GM19035 (cell line): ENCODE results near the gene ALKBH1.
"Not testable (repeated sequence)": the region's sequence is repeated elsewhere in the genome, so short reads cannot be mapped to it uniquely, and the experiment has no call there.

Source experiments
- ATAC-seq: cut with Tn5 transposase; IDR thresholded peaks from one replicate; pipeline ENCODE4 v1.9.1; 2021; ENCODE audit not compliant: unreplicated experiment

ALKBH1 gene, protein sequence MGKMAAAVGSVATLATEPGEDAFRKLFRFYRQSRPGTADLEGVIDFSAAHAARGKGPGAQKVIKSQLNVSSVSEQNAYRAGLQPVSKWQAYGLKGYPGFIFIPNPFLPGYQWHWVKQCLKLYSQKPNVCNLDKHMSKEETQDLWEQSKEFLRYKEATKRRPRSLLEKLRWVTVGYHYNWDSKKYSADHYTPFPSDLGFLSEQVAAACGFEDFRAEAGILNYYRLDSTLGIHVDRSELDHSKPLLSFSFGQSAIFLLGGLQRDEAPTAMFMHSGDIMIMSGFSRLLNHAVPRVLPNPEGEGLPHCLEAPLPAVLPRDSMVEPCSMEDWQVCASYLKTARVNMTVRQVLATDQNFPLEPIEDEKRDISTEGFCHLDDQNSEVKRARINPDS

GRCh38 chr14:77707724-77708408 lies at the start of gene ALKBH1, which contains the start of gene SLIRP:
Gene ALKBH1 (minus strand): TSS chr14:77708023. CDS start chr14:77708004, 19 bp downstream.
Gene SLIRP (plus strand): TSS chr14:77708103. CDS start chr14:77708112, 9 bp downstream.
- peak; percentile 97 for ATAC-seq

DNA sequence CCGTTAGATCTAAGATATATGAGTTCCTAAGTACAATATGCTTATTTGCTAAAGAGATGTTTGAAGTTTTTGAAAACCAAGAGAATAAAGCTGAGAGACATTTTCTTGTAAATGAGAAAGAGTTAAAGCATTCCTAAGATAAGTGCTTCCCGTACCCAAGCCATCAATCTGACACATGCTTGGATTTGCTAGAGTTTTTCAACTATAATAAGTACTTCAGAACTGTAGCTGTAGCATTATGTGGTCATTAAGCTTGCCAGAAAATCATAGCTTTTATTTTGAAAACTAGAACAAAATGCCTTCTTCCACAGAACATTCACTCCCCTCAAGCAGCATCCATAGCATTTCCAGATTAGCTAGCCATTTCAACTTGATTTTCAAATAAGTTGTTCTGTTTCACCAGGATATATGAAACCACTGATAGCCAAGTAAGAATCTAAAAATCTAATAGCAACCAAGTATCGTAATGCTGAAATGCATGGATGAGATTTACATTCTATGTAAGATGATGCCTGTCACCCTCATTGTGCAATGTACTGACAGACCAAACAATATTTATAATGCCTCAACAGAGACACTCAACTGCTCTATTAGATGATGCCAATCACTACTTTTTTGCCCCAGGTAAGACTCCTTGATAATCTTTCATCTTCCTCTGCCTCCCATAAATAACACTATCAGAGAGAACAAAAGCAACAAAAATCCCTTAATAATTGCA lies 45.1 kb upstream of the ALKBH1 start:
- ATAC-seq, result no peak

DNA sequence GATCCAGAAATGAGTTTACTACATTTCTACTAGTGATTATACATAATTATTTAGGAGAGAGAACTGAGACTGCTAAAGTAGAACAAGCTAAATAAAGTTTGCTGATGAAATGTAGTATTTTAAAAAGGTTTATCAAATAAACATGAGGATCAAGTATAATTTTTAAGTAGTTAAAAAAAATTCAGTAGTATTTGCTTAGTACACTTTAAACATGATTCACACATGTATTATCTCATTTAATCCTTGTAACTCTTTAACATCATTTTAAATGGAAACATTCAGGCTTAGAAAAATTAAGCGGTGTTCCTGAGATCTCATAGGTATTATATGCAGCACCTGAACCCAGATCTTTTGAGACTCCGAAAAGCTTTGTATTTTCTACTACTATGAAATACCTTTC lies 44.4 kb upstream of the ALKBH1 start:
- ATAC-seq, result no peak

GRCh38 chr14:77747425-77747824 lies 39.6 kb upstream of the ALKBH1 start:
- ATAC-seq, result not testable (repeated sequence)

DNA sequence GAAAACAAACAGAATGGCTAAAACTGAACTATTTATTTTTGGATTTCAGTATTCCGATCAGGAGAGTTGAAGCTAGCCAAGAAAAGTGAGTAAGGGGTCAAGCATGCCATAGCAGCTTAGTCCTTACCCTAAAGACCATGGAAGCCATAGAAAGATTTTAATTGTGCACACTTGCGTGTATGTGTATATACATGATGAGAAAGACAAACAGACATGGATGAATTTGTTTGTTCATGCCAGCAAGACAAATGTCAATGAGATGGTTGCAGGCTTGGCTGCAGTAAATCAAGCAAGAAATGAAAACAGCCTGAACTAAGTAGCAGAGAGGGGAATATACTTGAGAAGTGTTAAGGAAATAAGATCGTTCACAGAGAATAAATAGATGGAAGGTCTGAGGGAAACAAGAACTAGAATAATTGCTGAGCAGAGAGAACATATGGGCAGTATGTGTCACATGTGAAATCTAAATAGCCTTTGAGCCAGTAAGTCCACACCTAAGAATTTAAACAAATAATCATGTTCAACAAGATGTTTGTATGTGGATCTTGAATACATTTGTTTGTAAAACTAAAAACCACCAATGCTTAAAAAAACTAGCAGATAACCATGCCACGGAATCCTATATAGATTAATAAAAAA lies 38.4 kb upstream of the ALKBH1 start:
- ATAC-seq, result no peak

- ATAC-seq, result no peak
These were observed 33.6 kb upstream of the ALKBH1 start for GRCh38 chr14:77741438-77741837.

GRCh38 chr14:77738559-77739250 lies 30.9 kb upstream of the ALKBH1 start:
- ATAC-seq, result peak; percentile 84

DNA sequence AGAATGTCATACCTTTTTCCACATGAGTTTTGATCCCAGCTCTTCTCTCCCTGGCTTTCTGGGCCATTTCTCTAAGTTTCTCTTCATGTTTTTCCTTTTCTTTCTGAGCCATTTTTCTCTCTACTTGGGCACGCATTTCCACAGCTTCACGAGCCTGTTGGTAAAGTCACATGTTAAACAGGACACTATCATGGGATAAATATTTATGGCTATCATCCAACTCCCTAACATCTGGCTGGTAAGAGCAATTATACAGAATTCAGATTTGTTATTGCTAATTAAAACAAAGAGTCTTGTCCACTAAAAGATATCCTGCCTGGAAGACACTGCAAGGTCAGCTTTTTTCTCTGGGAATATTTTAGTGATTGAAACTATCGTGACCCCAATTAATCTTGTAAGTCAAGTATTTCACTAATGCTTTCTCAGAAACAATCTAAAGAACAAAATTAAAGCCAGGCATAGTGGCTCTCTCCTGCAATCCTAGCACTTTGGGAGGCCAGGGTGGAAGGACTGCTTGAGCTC lies 23.2 kb upstream of the ALKBH1 start:
- no peak for ATAC-seq

- ATAC-seq, result no peak
These were observed 14.5 kb upstream of the ALKBH1 start for GRCh38 chr14:77722301-77722700.

DNA sequence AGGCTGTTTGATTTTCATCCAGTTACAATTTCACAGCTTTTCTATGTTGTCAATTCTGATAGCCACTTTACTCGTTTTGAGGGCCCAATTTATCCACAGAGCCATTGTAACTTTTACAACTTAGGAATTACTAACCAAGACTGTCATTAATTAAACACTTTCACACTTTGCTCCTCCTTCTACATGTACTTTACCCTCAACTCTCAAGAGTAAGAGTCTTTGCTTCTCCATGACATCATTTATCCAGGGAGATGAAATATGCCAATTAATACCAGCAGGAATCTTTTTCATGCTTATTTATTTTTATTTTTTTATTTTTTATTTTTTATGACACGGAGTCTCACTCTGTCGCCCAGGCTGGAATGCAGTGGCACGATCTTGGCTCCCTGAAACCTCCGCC lies 13.6 kb upstream of the ALKBH1 start:
- no peak for ATAC-seq

DNA sequence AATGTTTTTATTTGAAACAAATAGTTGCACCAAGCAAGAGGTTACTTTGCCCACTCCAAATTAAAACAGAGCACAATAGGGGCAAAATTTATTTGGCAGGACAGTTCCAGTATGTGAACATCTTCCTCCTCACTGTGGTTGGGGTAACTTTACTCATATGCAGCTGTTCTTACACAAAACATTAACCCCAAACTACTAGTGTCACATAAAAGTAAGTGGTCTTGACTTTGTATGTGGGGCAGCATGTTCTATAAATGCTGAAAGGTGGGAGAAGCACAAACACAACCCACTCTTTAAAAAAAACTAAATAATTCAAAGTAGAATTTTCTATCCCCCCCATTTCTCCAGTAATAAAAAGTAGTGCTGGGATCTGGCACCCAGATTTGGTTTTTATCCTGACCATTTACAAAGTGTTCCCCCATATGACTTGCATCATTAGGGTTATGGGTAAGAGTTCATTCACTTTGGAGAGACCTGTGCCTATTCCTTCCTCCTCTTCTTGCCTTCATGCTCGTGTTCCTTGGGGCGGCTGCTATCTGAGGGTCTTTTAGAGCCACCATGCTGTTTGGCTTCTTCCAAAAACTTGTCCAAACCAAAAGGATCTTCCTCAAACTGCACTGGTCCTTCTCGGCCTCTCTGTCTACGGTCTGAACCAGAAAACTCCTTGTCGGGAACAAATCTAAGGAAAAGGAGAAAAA lies 9.9 kb upstream of the ALKBH1 start:
- ATAC-seq, result no peak

DNA sequence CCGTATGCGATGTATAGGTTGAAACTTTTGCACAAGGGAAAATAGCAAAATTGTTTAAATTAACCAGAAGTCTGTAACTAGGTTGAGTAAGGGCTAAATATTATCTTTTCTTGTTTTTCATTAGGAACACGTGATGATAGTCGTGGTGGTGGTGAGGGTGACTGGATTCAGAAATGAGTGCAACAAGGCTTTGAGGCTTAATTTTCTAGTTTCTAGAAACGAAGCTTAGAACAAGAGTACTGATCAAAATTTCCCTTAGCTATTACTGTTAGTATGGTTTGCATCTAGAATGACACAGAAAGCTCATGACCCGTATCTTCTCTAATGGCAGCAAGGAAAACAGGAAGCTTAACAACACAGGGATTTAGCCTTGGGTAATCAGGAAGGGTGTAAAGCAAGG lies 7.1 kb upstream of the ALKBH1 start:
- ATAC-seq, result no peak

GRCh38 chr14:77710364-77710763 lies 2.5 kb upstream of the ALKBH1 start:
- ATAC-seq, result no peak

DNA sequence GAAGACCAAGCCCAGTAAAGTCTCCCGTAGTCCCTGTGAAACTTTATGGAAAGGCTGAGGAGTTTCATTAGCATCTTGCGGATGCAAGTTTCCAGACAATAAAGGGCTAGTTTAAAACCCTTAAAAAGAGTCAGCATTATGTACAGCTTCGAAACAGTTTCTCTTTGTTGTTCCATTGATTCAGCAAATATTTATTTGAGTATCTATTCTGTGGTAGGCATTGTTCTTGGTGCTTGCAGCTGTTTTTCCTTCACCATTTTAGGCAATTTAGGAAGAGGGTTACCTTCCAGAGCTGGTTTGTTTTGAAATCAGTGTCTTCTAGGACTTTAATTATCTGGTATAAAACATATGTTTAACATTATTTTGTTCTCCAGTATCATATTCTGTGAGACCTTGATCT lies 1.6 kb upstream of the ALKBH1 start:
- no peak for ATAC-seq

- ATAC-seq, result no peak
These were observed 926 bp upstream of the ALKBH1 start for GRCh38 chr14:77708749-77709148.

DNA sequence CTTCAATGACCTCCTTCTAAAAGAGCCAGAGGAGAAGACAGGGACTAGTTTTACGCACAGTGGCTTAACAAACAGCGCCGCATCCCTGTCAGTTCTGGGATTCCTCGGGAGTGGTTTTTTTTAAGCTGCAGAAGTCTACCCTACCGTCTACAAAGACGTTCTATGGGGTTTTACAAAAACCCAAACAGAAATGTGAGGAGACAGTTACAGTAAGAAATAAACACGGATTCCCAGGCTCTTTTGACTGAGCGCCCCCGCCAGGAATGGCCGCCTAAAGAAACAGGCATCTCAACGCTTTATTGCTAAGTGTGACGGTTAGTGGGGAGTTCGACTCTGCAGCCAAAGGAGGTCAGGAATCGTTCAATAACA lies 484 bp downstream of the ALKBH1 start:
- peak; percentile 28 for ATAC-seq

DNA sequence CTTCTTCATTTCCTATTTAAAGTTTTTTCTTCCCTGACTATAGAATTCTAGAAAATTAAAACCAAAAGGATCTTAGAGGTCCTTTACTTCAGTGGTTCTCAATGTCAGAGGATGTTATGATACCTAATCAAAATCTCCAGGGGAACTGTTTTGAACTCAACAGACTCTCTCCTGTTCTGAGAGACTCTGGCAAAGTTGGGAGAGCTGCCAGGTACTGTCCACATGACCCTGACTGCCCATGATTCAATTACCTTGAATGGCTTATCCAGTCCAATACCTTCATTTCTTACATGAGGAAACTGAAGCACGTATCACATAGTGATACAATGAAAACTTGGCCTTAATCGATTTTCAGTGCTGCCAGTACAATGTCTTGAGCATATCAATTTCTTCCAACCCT lies 16.6 kb downstream of the ALKBH1 start:
- no peak for ATAC-seq

DNA sequence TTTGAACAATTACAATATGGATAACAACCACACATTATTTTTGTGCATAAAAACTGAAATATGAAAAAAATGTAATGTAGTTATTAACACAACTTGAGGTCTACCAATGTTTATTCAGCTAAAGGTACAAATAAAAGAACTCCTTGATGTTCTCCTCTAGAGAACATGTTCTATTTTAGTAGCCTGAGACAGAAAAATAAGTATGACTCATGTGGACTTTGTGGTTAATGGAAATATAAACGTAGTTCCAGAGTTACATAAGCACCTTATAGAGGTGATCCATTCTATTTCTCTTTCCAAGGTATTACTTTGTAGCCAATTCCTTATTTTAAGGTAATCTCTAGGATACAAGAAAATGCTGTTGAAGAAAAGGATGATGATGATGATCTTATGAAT lies 25.7 kb downstream of the ALKBH1 start:
- ATAC-seq, result no peak

DNA sequence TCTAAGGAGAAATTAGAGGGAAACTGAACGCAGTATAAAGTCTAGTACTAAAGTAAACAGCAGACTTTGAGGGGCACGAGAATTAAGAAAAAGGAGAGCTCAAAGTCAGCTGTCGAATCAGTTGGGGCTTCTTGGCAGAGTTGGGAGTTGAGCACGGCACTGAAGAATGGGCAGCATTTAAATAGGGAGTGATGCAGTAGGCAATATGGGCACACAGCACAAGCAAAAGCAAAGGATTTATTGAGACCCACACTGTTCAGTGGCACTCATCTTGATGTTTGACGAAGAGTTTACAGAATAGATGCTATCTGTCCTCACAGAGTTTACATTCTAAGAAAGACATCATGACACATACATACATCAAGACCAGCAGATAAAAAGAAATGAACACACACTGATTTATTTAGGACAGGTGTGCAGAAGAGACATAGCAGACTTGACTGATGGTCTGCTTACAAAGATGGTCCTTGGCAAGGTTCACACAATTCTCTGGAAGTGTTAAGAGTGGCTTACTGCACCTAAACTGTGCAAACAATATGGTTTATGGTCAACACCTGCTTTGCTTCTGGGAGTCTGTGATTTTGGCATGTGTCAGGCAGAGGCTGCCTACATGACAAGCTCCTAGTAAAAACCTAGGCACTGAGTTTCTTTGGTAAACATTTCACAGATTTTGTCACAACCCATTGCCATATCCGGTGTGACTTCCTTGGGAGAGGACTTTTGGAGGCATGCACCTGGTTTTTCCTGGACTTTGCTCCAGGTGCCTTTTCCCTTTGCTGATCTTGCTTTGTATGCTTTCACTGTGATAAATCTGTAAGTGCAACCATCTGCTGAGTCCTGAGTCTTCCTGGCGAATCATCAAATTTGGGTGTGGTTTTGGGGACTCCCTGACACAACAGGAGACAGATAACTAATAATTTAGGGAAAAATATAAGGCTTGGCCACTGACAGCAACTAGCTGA lies 26.3 kb downstream of the ALKBH1 start:
- ATAC-seq, result no peak
